A673 (cell line): ENCODE results near the gene LINC00305.

Experiments used
- EZH2 ChIP-seq: fragments of 200-600 bp; sonication (generic); IDR thresholded peaks from 2 replicates; pipeline ENCODE4 v1.6.1; 2017; ENCODE audit warnings: borderline replicate concordance, low read depth, mild to moderate bottlenecking, mixed read lengths, antibody characterized with exemption, low read length; ENCODE audit not compliant: poor library complexity, severe bottlenecking
- TF ChIP-seq, protein P1 (sequence below): fragments of 300-800, 200-600 bp; sonication (generic); conservative IDR thresholded peaks from 2 replicates; pipeline ENCODE4 v1.5.1; 2017; ENCODE audit warnings: low read depth, mild to moderate bottlenecking, antibody characterized with exemption, low read length, moderate library complexity, mixed read lengths

DNA sequence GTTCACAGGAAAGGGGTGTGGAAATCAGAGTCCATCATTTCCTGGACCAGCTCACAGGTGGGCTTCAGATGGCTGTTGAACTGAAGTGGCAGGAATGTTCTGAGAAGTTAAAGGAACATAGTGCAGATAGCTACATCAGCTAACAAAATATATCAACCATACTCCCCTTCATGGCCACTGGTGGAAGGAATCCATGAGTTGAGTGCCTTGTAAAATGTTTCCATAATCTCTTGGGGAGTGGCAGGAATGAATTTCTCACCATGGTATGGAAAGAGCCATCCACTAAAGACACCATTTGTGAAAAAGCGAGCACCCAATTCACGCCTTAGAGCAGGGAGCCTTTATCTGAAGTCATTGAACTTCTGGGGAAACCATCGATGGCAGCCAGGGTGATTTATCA is at the start of gene LINC00305:
- TF ChIP-seq, protein P1, sequence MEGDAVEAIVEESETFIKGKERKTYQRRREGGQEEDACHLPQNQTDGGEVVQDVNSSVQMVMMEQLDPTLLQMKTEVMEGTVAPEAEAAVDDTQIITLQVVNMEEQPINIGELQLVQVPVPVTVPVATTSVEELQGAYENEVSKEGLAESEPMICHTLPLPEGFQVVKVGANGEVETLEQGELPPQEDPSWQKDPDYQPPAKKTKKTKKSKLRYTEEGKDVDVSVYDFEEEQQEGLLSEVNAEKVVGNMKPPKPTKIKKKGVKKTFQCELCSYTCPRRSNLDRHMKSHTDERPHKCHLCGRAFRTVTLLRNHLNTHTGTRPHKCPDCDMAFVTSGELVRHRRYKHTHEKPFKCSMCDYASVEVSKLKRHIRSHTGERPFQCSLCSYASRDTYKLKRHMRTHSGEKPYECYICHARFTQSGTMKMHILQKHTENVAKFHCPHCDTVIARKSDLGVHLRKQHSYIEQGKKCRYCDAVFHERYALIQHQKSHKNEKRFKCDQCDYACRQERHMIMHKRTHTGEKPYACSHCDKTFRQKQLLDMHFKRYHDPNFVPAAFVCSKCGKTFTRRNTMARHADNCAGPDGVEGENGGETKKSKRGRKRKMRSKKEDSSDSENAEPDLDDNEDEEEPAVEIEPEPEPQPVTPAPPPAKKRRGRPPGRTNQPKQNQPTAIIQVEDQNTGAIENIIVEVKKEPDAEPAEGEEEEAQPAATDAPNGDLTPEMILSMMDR: no peak
- no peak for TF ChIP-seq EZH2
